ENCODE measurements around the gene SLC35F3.

- TF ChIP-seq CTCF (IDR thresholded peaks at IDR 0.05) (no peak), JUND (IDR thresholded peaks at IDR 0.05) (no peak), FOXJ3 (CRISPR knock-in tag; IDR thresholded peaks at IDR 0.05) (no peak), FOXM1 (IDR thresholded peaks at IDR 0.05; ENCODE audit: low read depth) (no peak), RAD21 (IDR thresholded peaks at IDR 0.05; ENCODE audit: low read length) (no peak), TCF12 (IDR thresholded peaks at IDR 0.05) (no peak), USF2 (IDR thresholded peaks at IDR 0.05; ENCODE audit: borderline replicate concordance, low read depth, low read length) (no peak), RXRA (IDR thresholded peaks at IDR 0.05; ENCODE audit: borderline replicate concordance, low read depth) (no peak), RFX5 (IDR thresholded peaks at IDR 0.05; ENCODE audit: low read length) (no peak)
Measured at GRCh38 chr1:234256359-234256758, 351.9 kb downstream of the SLC35F3 start.

Data from SK-N-SH (cell line).